ENCODE results near the gene MINDY4B. TPM values are rescaled to one million over a fixed set of nuclear protein-coding genes. Genes with fewer than 3 reads are reported as not detected.

The MINDY4B gene
- total and polyA plus RNA-seq, 2 of the 8 experiments (the other 6 are each of a cell fraction or from before 2014, with no cell fraction given) = not detected

GRCh38 chr3:150875548-150875947 lies 29.7 kb downstream of the MINDY4B start (continued):
- TF ChIP-seq EP300 (IDR thresholded peaks at IDR 0.05; ENCODE audit: borderline replicate concordance in 1 of 2, low read depth in 2 of 2, low read length in 2 of 2) (no peak), SUZ12 (IDR thresholded peaks at IDR 0.05; ENCODE audit: low read length) (no peak), POU5F1 (IDR thresholded peaks at IDR 0.05; ENCODE audit: low read depth, low read length) (no peak)

Measured in H1 (cell line).